Thyroid gland (tissue), 4 donors: Measurements from ENCODE around the gene ANKRD52. TPM values are rescaled to one million over a fixed set of nuclear protein-coding genes. Genes with fewer than 3 reads are reported as not detected.
"Not testable (repeated sequence)": the region's sequence is repeated elsewhere in the genome, so short reads cannot be mapped to it uniquely, and the experiment has no call there.

Experiments used
- DNase-seq, 2 donors: peaks; one replicate each; pipeline ENCODE4 v3.0.0-alpha.2; 2019
- H3K27ac ChIP-seq, 3 donors: fragments of 200-600 bp; sonication (generic); 1 replicate in 2 of 3; 2 replicates in 1 of 3; pipeline ENCODE4 v1.5.1; 2016 to 2019; ENCODE audit warnings: mild to moderate bottlenecking in 1 of 3, moderate library complexity in 1 of 3
- H3K27me3 ChIP-seq: fragments of 200-600 bp; sonication (generic); one replicate; pipeline ENCODE4 v1.5.1; 2019
- H3K36me3 ChIP-seq, 2 donors: fragments of 200-600 bp; sonication (generic); one replicate each; pipeline ENCODE4 v1.5.1; 2016 to 2019
- H3K4me1 ChIP-seq, 2 donors: fragments of 200-600 bp; sonication (generic); one replicate each; pipeline ENCODE4 v1.5.1; 2017 to 2019
- H3K4me3 ChIP-seq, 3 donors: fragments of 200-600 bp; sonication (generic); replicated peaks in 1 of 3; 1 replicate in 2 of 3; 2 replicates in 1 of 3; pipeline ENCODE4 v1.5.1; 2016; ENCODE audit warnings: mild to moderate bottlenecking in 1 of 3
- H3K9me3 ChIP-seq: fragments of 200-600 bp; sonication (generic); one replicate; pipeline ENCODE4 v1.5.1; 2017
- POLR2A ChIP-seq, 2 donors: fragments of 450-650 bp; IDR thresholded peaks; one replicate each; pipeline ENCODE4 v1.6.1; 2017; ENCODE audit warnings: antibody characterized with exemption in 2 of 2, mild to moderate bottlenecking in 2 of 2, moderate library complexity in 1 of 2
- WGBS, 2 donors: methylation state at CpG; one replicate each; pipeline ENCODE4 v1.1.5; 2017; 5-methylcytosine and 5-hydroxymethylcytosine counted together
- intact Hi-C: fragments of 100-400 bp; cut with DNase I; formaldehyde crosslinking; loops from one replicate; pipeline ENCODE4 v1.15.1; 2023
- total RNA-seq, 4 donors: library from RNA; depleted of rRNA; stranded (reverse); fragments of >200 nt; gene quantifications; one replicate each; pipeline ENCODE4 v1.2.3, GENCODE V29; 2016
- TF ChIP-seq, protein P1 (sequence below), 6 experiments: fragments of 200-600 bp in 3 of 6; fragments of 450-650 bp in 3 of 6; sonication (generic) in 3 of 6; IDR thresholded peaks; one replicate each; pipeline ENCODE4 v1.5.1; 2016 to 2019; ENCODE audit warnings: antibody characterized with exemption in 6 of 6, mild to moderate bottlenecking in 2 of 6, inconsistent platforms in 1 of 6, moderate library complexity in 1 of 6

ANKRD52 gene
- total RNA-seq, 4 donors from 2014 or later = 15.9 to 22.3 (median 18.3) TPM

GRCh38 chr12:56278905-56279304, 20.7 kb upstream of the ANKRD52 start:
- Histone ChIP-seq H3K36me3 (peaks cover 78 to 97% of the 10 kb centered on the region in 2 donors), H3K9me3 (no peaks in the 10 kb centered on the region), H3K27ac (no peak overlapping the region), H3K4me1 (no peaks in the 10 kb centered on the region), H3K27me3 (no peaks in the 10 kb centered on the region), H3K4me3 (no peak overlapping the region)
- 92 to 97% methylated on average over 3 of the region's 3 CpGs for WGBS, 2 donors
- intact Hi-C loops = no loop called here
- no peak for DNase-seq
- TF ChIP-seq, protein P1, sequence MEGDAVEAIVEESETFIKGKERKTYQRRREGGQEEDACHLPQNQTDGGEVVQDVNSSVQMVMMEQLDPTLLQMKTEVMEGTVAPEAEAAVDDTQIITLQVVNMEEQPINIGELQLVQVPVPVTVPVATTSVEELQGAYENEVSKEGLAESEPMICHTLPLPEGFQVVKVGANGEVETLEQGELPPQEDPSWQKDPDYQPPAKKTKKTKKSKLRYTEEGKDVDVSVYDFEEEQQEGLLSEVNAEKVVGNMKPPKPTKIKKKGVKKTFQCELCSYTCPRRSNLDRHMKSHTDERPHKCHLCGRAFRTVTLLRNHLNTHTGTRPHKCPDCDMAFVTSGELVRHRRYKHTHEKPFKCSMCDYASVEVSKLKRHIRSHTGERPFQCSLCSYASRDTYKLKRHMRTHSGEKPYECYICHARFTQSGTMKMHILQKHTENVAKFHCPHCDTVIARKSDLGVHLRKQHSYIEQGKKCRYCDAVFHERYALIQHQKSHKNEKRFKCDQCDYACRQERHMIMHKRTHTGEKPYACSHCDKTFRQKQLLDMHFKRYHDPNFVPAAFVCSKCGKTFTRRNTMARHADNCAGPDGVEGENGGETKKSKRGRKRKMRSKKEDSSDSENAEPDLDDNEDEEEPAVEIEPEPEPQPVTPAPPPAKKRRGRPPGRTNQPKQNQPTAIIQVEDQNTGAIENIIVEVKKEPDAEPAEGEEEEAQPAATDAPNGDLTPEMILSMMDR (IDR thresholded peaks at IDR 0.05) = no peak
- TF ChIP-seq POLR2A (IDR thresholded peaks at IDR 0.05) = no peak

- H3K36me3 ChIP-seq = peaks cover 70% of the 10 kb centered on the region in 2 donors
- TF ChIP-seq, protein P1 (IDR thresholded peaks at IDR 0.05) = no peak
- no peak for TF ChIP-seq POLR2A (IDR thresholded peaks at IDR 0.05)
- intact Hi-C loops = no loop called here
Measured at GRCh38 chr12:56274299-56274698, 16.1 kb upstream of the ANKRD52 start.

GRCh38 chr12:56272468-56272867, 14.3 kb upstream of the ANKRD52 start:
- H3K9me3 ChIP-seq, H3K4me1 ChIP-seq, DNase-seq, H3K27ac ChIP-seq, H3K4me3 ChIP-seq, intact Hi-C loops, H3K27me3 ChIP-seq: not testable (repeated sequence)
- WGBS, 2 donors = 86 to 90% methylated on average over 2 of the region's 2 CpGs
- peaks cover 52 to 53% of the 10 kb centered on the region in 2 donors for H3K36me3 ChIP-seq

More at GRCh38 chr12:56274299-56274698, 16.1 kb upstream of the ANKRD52 start:
- Histone ChIP-seq H3K4me3 (no peak overlapping the region), H3K9me3 (no peaks in the 10 kb centered on the region), H3K27ac (no peak overlapping the region), H3K27me3 (no peaks in the 10 kb centered on the region), H3K4me1 (no peaks in the 10 kb centered on the region)
- WGBS, 2 donors = 90 to 95% methylated on average over 2 of the region's 2 CpGs
- no peak for DNase-seq

GRCh38 chr12:56271031-56271430, 12.8 kb upstream of the ANKRD52 start:
- Histone ChIP-seq H3K27ac (no peak overlapping the region), H3K36me3 (peaks cover 40 to 46% of the 10 kb centered on the region in 2 donors)
- intact Hi-C loops = no loop called here

GRCh38 chr12:56267443-56268071, 9.4 kb upstream of the ANKRD52 start:
- Histone ChIP-seq H3K27ac (peak overlapping the region; percentile 86 to 91 (median 89)), H3K9me3 (no peaks in the 10 kb centered on the region), H3K4me1 (peaks cover 4 to 13% of the 10 kb centered on the region in 2 donors), H3K4me3 (peak overlapping the region; percentile 8 to 69 (median 53)), H3K27me3 (no peaks in the 10 kb centered on the region), H3K36me3 (peaks cover 8 to 14% of the 10 kb centered on the region in 2 donors)
- TF ChIP-seq, protein P1 (IDR thresholded peaks at IDR 0.05) = no peak
- TF ChIP-seq POLR2A (IDR thresholded peaks at IDR 0.05) = no peak
- WGBS, 2 donors = 31 to 34% methylated on average over 21 of the region's 21 CpGs
- DNase-seq = peak; percentile 15 to 39
- intact Hi-C loops = no loop called here

More at GRCh38 chr12:56271031-56271430, 12.8 kb upstream of the ANKRD52 start:
- 36 to 61% methylated on average over 1 of the region's 1 CpG for WGBS, 2 donors
- Histone ChIP-seq H3K4me3 (no peak overlapping the region), H3K9me3 (no peaks in the 10 kb centered on the region), H3K4me1 (peaks cover 2 to 11% of the 10 kb centered on the region in 2 donors), H3K27me3 (no peaks in the 10 kb centered on the region)
- DNase-seq = no peak
- TF ChIP-seq, protein P1 (IDR thresholded peaks at IDR 0.05) = peak in 1 of 6 experiments; percentile 23
- no peak for TF ChIP-seq POLR2A (IDR thresholded peaks at IDR 0.05)
